GM18520 (cell line): ENCODE data around the gene LDB2.
"Not testable (repeated sequence)": the region's sequence is repeated elsewhere in the genome, so short reads cannot be mapped to it uniquely, and the experiment has no call there.

Experiments
- ATAC-seq: cut with Tn5 transposase; IDR thresholded peaks from one replicate; pipeline ENCODE4 v1.9.1; 2021; ENCODE audit not compliant: unreplicated experiment

The LDB2 gene

DNA sequence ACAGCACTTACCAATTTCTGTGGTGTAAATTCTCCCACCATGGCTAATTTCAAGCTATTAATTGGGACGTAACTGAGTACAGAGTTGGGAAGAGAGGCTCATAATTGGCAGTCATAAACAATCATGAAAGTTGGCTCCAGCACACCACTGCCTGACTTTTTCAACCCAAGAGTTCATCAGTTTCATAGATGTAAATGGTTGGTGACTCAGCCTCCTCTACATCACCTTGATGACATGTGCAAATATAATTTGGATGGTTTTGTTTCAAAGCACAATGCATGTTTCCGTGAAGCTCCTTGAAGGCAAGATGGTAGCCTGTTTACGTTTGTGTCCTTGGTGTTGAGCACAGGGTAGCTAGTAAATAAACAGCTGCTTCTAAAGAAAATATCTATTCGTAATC is 235.1 kb downstream of the LDB2 start:
- ATAC-seq = no peak

DNA sequence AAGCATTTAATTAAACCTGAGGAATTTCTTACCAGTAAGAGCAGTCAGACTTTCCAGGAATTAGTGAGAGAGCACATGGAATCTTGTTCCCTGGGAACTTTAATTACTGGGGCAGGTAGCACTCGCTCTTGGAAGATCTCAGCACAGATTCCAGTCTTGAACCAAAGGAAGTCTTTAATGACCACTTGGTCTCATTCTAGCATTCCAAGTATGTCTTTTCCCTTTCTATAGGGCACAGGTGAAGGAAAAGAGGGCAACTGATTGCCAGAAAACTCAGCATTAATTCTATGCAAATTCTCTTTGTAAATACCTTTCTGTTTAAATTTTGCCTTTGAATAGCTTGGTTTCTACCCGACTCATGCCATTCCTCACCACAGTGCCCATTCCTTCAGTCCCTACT is 236.6 kb downstream of the LDB2 start:
- ATAC-seq = no peak

DNA sequence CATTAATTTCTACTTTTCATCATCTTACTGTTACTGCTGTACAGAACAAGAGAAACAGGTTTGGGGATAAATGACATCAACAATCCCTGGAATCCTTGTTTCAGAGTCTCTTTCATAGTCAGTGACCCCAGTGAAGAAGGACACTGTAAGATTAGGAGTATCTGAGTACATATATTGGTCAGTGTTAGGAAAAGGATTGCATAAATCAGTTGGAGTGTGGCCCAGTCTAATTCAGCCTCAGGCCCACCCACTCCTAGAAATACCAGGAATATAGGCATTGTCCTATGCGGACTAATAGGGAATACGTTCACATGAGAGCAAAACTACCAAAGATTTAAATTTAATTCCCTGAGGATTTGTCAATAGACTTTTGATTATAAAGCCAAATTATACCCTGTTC is 237.8 kb downstream of the LDB2 start:
- no peak for ATAC-seq

DNA sequence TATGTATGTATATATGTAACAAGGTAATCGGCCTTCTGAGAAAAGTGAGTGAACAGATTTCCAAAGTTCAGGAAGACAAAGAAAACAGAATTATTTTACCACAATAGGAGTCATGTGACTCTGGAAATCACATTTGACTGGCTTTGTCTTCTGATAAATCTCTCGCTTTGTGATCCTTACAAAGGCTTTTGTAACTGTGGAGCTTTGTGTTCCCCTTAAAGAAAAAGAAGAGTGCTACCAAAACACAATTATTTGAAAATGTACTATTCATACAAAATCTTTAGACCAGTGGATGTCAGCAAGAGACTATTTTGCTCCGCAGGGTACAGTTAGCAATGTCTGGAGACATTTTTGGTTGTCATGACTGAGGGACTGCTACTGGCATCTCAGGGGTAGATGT is 238.8 kb downstream of the LDB2 start:
- no peak for ATAC-seq

DNA sequence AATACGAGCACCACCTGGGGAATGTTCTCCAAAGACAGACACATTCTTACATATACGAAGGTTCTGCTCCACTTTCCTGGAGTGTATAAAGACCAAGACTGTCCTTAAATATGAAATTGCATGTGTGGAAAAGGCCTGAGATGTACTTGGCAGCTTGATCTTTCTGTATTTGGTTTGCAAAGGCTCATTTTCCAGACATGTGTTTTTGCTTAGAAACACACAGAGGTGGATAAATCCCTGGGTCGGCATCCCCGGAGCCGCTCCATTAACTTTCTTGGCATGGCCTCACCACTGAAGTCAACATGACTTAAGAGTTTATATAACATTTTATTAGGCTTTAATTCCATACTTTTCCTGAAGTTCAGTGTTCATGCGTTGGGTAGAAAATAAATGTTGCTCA is 239.4 kb downstream of the LDB2 start:
- ATAC-seq = no peak

DNA sequence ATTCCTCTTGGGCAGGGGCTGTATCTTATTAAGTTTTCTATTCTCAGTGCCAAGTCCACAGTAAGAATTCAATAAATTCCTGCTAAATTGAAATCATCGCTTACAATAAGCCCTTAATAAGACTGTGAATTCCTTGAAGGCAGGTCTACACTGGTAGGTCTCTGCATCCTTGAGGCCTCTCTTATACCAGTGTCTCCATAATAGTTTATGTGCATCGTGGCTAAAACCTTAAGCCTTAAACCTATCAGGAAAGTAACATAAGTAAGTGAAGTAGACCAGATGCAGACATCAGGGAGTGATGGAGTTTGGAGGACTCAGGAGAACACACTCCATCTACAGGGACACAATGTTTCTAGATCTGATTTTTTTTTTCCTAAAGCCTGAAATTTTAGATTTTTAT is 240.3 kb downstream of the LDB2 start:
- ATAC-seq = no peak

DNA sequence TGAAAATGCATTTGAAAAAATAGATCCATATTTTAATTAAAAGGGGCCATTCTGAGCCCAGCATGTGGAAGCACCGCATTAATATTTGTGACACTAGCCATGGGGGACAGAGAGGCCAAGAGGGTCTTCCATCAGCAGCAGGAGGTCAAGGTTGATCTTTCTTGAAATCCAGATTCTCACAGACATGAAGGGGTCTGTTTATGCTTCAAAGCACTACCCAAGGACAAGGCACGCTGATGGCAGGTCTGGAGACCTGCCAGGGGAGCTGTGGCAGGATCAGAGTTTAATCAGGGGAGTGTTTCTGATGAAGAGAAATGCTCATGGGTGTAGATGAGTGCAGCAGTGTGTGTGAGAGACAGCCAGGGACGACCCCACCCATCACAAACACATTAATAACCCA is 243.3 kb downstream of the LDB2 start:
- no peak for ATAC-seq

DNA sequence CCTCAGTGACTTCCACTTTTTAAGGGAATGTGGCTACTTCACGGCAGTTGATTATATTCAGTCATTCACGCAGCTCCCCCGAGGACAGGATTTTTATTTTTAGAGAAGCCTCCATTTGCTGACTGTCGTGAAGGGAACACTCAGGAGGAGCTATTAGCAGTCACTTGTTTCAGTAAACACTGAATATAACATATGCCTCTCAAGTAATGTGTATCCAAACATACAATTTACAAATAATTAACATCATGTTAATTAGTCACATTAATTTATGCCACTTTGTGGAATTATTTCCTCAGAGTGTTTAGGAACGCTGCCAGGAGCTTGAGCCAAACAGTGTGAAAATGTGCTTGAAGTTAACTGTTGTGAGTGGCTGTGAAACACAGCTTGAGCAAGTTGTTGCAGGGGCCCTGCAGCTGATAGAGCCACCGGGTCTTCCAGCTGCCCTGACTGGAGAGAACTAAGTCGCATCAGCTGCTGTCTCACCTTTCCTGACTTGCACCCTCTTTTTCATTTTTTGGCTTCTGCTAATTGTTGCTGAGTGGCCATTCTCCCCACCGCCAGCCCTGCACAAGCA is 245.6 kb downstream of the LDB2 start:
- ATAC-seq = no peak

DNA sequence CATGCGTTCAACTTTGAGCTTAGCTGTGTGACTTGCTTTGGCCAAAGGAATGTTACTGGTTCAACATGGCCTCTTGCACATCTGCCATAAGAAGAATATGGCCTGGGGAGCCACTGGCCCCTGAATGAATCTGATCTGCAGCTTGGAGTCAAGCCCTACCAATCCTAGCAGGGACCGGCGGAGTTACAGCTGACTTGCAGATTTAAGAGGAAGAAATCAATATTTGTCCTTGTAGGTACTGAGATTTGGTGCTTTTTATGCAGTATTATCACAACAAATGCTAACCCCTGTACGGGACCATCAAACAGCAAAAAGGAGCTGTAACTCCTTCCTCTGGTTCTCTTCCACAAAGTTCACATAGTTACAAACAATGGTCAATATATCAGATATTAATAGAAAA is 252.0 kb downstream of the LDB2 start:
- ATAC-seq = no peak

DNA sequence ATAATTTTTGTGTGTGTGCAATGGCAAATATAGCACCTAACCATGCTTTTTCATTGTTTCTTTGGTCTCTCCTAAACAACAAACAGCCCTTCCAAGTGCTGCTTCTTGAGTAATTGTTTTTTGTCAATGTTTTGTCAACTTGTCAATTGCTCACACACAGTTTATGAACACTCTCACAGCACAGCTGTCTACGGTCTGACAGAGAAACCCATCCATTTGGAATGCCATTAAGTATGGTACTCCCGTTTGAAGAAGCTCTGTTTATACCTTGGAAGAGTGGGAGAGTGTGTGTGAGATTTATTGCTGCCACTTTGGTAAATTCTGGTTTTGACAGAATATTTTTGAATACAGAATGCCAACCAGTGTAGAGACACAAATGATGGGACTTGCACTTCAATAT is 254.6 kb downstream of the LDB2 start:
- no peak for ATAC-seq

DNA sequence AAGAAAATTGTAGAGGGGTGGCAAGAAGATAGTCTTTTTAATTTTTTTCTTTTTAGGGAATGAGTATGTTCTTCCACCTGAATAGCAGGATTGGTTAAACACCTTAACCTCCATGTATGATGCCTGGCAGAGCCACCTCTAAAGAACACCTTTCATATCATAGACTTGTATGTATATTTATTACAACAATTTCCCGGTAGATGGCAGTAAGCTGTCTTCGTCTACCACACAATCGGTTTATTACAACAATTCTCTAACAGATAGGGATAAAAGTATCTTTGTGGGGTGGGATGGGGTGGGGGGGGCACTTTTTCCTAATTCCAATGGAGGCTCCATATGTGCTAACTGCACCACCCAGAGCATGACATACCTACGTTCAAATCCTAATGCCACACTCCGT is 255.5 kb downstream of the LDB2 start:
- ATAC-seq = no peak

DNA sequence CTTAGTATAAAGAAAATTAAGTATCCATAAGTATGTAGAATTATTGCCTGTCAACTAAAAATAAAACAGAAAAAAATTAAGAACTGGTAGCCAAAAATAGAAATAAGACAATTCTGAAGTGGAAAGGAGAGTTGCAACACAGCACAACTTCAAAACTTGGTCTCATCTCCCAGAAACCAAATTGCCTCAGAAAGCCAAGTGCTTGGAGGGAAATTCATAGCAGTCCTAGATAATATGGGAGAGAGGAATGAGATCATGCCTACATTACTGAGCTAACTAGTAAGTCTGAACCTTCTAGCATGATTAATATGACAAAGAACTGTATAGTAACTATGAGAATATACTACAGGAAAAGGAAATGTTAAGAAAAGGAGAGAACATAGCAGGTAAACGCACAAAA is 256.5 kb downstream of the LDB2 start:
- no peak for ATAC-seq

DNA sequence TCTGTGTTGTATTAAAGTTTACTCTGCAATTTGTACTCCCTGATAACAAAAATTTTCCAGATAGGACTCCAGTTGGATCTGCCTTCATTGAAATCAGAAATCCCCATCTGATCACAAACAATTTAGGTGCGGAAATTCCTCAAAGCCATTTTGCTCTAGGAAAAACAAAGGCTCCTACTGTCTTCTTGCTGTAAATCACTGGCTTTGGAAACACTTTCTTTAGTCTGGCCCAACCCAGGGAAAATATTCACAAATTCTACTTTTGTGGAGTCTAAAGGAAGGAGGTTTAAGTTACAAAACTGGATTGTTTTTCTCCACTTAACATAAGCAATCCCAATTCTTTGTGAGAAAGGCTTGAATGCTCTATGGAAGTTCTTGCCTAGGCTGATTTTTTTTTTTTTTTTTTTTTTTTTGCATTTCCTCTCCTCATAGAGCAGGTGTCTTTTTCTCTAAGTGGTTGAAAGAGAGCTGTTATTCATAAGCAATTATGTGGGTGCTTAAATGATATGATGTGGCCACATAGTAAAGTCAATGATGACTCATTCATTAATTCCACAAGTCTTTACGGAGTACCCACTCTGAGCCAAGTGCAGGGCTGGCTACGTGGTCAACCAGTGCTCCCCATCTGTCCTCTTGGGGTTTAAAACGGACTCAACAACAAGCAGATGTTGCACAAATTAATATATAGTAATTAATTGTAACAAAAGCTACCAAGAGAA is 261.4 kb downstream of the LDB2 start:
- ATAC-seq = no peak

DNA sequence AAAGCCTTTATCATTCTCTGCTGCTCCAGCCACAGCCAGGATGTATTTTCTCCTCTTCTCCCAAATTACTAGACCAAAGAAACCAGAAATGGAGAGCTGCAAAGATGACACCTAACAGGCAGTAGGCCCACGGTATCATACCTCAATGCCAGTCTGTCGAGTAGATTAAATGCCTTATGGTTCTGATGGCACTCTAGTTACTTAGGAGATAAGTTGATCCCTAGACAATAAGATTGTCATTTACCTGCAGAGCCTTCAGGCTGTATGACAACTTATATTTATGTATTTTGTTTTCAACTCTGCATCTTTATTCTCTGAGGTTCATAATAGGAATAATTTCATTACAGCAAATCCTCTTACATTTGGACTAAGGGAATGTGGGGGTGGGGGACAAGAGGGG is 262.1 kb downstream of the LDB2 start:
- ATAC-seq = no peak

DNA sequence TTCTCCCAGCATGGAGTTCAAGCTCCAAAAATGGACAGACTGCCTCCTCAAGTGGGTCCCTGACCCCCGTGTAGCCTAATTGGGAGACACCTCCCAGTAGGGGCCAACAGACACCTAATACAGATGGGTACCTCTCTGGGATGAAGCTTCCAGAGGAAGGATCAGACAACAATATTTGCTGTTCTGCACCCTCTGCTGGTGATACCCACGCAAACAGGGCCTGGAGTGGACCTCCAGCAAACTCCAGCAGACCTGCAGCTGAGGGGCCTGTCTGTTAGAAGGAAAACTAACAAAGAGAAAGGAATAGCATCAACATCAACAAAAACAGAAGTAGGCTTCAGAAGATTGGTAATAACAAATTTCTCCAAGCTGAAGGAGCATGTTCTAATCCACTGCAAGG is 269.2 kb downstream of the LDB2 start:
- ATAC-seq = not testable (repeated sequence)

DNA sequence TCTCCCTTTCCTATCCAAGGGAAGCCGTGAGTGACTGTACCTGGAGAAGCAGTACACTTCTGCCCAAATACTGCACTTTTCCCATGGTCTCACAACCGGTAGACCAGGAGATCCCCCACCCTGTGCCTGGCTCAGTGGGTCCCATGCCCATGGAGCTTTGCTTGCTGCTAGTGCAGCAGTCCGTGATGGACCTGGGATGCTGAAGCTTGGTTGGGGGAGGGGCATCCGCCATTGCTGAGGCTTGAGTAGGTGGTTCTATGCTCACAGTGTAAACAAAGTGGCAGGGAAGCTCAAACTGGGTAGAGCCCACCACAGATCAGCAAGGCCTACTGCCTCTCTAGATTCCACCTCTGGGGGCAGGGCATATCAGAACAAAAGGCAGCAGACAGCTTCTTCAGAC is 269.6 kb downstream of the LDB2 start:
- not testable (repeated sequence) for ATAC-seq

DNA sequence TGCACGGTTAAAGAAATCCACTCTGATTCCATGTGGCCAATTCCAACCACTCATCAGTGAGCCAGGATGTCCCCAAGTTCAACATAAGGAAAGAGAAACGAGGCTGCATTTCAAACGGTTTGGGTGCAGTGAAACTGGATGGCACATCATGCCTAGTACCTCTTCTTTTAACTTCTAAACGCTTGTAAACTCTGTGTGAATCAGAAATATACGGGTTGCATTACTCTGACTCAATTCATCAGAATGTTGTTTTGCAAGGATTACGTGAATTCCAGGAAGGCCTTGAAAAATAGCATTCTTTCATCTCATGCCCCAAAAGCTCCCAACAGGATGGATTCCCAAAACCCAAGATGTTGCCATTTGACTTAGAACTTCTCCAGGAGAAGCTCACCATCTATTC is 270.4 kb downstream of the LDB2 start:
- no peak for ATAC-seq

DNA sequence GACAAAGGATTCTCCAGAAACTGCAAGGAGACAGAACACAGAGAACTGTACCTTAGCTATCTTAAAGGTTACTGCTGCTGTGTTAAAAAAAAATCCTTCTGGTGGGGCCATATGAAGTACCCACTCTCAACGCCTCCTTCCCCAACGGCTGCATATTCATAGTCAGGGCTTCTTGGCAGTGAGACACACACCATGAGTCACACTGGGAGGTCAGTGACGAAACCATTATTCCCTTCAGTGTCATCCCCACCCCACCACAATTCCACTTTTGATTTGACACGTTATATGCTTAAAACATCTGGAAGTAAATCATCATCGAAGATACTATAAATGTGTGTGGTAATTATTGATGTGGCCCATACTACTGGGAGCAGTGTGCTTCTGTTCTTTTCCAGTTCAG is 271.5 kb downstream of the LDB2 start:
- ATAC-seq = no peak

DNA sequence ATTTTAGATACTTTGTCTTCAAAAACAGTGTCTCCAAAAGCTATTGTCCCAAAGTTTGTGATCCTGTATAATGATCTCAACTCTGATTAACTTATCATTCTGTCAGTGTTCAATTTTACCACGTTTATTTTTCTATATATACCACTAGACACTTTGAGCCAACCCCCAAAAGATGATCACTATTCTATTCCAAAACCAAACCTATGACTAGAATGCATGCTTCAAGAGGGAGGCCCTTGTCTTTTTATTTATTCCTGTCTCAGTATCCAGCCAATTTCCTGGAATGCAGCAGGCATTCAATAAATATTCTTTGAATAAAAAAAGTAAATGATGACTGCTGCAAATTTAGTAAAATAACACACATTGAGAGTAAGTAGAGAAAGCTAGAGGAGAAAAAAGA is 275.6 kb downstream of the LDB2 start:
- ATAC-seq = no peak

DNA sequence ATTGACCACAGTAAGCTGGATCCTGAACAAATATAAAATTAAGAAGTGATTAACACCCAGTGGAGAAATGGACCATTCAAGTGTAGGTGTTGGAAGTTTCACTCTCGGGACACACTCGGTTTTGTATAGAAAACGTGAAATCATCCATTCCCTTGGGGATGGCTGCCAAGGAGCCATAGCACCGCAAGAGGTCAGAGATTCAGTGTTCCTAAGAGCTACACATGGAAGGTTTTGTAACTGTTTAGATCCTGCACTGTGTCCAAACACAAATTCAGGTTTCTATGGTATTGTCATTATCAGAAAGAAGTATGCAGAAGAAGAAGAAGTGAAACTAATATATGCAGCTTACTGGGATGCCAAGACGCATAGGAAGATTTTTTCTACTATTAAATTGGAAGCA is 281.0 kb downstream of the LDB2 start:
- no peak for ATAC-seq

DNA sequence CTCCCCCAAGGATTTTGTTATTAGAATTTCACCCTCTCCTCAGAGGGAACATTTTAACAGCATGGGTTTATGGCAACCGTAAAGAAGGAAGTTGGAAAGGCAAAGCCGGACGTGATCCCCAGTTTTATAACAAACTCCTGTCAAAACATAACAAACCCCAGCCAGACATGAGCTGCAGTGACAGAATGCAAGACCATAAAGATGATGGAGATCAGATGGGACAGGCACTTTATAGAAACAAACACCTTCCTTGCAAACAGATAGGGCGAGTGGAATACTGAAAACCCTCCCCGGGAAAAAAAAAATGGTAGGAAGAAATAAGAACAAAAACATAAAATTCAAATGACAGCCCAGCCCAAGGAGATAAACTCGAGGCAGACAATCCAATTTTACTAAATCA is 281.4 kb downstream of the LDB2 start:
- ATAC-seq = no peak

DNA sequence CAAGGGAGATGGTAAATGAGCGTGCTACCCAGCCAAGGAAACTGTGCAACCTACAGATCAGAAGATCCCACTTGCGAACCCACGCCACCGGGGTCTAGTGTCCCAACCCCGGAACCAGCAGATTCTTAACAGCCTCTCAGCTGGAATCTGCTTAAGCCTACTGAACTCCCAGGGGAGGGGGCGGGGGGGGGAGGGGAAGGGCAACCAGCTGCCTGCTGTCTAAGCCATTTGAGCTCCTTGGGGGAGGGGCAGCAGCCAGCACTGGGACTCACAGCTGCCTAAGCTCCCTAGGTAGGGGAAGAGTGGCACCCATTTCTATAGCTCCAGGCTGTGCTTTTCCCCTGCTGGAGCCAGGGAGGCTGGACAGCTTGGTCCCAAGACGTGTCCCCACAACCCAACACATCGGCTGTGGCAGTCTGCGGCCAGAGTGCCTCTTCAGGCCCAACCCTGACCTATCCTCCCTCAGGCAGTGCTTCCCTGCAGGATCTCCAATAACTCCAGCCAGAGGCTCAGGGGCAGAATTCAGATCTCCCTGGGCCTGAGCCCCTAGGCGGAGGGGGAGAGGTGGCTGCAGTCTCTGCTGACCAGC is 289.2 kb downstream of the LDB2 start:
- ATAC-seq = no peak

DNA sequence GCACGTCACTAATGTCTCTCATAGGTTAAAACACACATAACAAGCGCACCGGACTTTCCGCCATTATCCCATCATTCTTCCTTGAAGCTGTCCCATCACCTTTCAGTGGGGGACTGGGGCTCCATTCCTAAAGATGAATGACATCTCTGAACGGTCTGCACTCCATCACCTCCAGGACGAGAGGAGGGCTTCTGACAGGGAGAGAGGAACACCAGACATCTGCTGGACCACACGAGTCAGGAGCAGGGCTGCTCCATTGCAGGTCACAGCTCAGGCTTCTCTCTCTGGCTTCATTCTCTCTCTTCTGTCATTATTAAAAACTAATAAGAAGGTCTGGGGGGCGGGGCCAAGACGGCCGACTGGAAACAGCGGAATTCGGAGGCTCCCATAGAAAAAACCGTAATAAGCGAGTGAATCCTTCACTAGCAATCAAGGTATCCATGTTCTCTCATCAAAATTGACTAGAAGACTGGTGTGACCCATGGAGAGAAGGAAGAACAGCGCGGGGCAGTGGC is 289.8 kb downstream of the LDB2 start:
- no peak for ATAC-seq
